HFF-Myc (cell line): ENCODE measurements around the gene THOC6.

Source experiments
- DNase-seq: peaks from one replicate; pipeline ENCODE4 v3.0.0-alpha.2; 2011; ENCODE audit warnings: low read depth; ENCODE audit errors: extremely low read depth
- H3K4me3 ChIP-seq: replicated peaks from 2 replicates; pipeline ENCODE4 v1.5.1; 2011; ENCODE audit warnings: low read depth, mild to moderate bottlenecking, control low read depth, low read length
- CTCF ChIP-seq: IDR thresholded peaks from 2 replicates; pipeline ENCODE4 v1.5.1; 2012; ENCODE audit warnings: mild to moderate bottlenecking, low read depth, low read length, control low read depth; ENCODE audit errors: missing control alignments

The THOC6 gene

DNA sequence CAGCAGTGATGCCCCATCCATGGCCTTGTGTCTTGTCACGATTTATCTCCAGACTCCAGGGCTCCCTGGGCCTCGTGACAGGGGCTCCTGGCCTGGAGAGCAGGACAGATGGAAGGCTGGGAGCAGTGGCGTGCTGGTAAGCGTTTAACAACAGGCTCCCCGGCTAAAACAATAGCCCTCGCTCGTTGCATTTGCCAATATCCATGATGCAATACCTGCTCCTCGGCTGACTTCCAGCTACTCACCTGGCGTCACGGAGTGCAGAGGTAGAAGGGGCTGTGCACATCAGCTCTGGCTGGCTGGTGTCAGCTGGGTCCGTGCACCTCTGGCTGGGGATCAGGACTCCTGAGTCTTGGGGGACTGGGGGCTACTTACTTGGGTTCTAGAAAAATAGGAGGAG is 14.4 kb downstream of the THOC6 start:
- no peak for TF ChIP-seq CTCF
- DNase-seq, result no peak
- H3K4me3 ChIP-seq, result no peak overlapping the region

DNA sequence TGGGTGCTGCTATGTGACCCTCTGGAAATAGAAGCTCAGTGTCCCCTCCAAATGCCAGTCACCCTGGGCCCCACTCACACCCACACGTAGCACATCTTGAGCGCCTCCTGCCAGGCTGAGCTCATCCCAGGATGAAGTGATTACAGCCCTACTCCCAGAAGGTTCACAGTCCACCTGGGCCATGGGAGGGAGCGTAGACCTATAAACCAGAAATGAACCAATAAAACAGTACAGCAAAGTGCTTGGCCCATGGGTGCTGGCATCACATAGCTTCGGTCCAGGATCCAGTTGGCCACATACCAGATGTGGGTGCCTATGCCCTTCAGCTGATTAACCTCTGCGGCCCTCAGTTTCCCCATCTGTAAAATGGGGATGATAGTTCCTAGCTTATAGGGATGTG is 15.1 kb downstream of the THOC6 start:
- DNase-seq, result no peak
- no peak overlapping the region for H3K4me3 ChIP-seq
- no peak for TF ChIP-seq CTCF

- TF ChIP-seq CTCF, result no peak
- H3K4me3 ChIP-seq, result no peak overlapping the region
- DNase-seq, result no peak
These were observed 18.5 kb downstream of the THOC6 start for GRCh38 chr16:3042376-3042775.

DNA sequence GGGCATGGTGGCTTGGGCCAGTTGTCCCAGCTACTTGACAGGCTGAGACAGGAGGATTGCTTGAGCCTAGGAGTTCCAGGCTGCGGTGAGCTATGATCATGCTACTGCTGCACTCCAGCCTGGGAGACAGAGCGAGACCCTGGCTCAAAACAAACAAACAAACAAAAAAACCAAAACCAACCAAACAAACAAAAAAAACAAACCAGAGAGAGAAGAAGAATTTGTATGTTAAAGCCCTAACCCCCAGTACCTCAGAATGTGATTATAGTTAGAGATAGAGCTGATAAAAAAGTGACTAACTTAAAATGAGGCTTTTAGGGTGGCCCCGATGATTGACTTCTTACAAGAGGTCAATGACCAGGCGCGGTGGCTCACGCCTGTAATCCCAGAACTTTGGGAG is 20.9 kb downstream of the THOC6 start:
- no peak for TF ChIP-seq CTCF
- no peak overlapping the region for H3K4me3 ChIP-seq
- no peak for DNase-seq

GRCh38 chr16:3045758-3046640 is 22.2 kb downstream of the THOC6 start, which contains the start of gene MMP25:
Gene MMP25 (plus strand): TSS chr16:3046561. CDS start chr16:3046918, 357 bp downstream.
- DNase-seq, result no peak
- H3K4me3 ChIP-seq, result peak within 1 kb of the TSS; percentile 43
- no peak for TF ChIP-seq CTCF

DNA sequence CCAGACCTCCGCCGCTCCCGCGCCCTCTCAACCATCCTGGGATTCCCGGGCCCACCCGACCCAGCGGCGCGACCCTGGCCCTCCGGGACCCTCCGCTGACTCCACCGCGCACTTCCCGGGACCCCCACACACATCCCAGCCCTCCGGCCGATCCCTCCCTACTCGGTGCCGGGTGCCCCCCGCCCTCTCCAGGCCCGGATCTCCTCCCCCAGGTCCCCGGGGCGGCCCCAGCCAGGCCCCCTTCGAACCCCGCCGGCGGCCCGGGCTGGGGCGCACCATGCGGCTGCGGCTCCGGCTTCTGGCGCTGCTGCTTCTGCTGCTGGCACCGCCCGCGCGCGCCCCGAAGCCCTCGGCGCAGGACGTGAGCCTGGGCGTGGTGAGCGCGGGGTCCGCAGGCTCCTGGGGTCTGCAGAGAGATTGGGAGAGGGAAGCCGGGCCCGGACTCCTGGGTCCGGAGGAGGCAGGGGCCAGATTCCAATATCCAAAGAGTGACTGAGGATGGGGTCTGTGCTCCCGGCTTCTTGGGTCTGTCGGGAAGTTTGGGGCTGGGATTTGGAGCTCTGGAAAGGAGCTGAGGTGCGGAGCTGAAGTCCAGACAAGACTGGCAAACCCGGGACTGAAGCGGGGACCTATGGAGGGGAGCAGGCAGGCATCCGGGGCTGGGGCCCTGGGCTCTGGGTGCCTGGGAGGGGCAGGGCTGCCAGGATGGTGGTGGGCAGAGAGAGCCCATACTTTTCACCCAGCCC is 23.0 kb downstream of the THOC6 start:
- 0 out of 2 replicates have a peak overlapping the region, but pooled peaks have one; percentile 13 for H3K4me3 ChIP-seq
- DNase-seq, result no peak
- TF ChIP-seq CTCF, result no peak
